ENCODE data around the gene CTXN1.

DNA sequence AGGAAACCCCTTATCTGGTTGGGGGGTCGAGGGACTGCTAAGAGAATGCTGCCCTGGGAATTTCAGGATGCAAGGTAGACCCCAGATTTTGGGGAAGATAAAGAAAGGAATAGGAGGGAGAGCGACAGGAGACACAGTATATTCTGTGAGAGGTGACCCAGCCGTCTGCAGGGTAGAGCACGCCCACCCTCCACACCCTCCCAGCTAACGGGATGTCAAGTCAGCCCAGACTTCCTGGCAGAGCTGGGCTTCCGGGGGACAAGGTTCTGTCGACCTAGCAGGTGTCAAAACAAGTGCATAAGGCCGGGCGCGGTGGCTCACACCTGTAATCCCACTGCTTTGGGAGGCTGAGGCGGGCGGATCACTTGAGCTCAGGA lies 51.0 kb downstream of the CTXN1 start:
- TF ChIP-seq CTCF (IDR thresholded peaks at IDR 0.05) = no peak
- TF ChIP-seq POLR2A (IDR thresholded peaks at IDR 0.05) = no peak
- no peak for TF ChIP-seq POLR2AphosphoS5 (IDR thresholded peaks at IDR 0.05; ENCODE audit: insufficient read depth in 1 of 2, low read depth in 1 of 2)

Data from vagina (tissue), 2 donors.